Fibroblast of upper back skin (primary cell): Measurements from ENCODE around the gene CD48.
"Not testable (repeated sequence)": the region's sequence is repeated elsewhere in the genome, so short reads cannot be mapped to it uniquely, and the experiment has no call there.

ENCODE experiments used
- DNase-seq: peaks from one replicate; pipeline ENCODE4 v3.0.0-alpha.2; 2013

The CD48 gene

DNA sequence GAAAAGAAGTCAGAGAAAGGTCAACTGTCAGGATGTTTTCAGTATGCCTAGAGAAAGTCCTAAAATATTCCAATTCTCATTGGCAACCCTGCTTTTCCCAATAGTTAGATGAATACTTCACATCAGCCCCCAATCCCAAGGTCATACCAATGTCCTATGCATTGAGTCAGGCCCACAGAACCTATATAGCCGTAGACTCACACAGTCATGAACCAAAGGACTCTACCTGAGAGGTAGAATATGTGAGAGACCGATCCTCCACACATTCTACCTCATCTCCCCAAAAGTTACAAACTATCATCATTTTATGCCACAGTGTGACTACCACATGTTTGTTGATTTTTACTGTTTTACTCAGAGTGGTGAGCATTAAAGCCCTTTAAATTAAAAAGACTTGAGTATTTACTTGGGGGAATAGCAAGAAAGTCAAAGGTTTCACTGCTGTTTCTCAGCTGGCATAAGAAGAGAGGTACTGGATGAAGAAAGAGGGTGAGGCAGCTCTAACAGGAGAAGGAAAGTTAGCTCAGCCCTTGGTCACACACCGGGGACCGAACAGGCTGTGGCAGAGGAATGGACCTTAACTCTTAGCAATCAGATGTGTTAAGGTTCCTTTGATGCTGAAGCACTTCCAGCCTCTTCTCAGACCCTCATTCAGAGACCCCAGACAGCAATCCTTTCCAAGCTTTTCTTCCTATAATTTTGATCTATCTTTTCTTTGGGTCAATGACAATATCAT is 937 bp downstream of the CD48 start:
- DNase-seq, result no peak

DNA sequence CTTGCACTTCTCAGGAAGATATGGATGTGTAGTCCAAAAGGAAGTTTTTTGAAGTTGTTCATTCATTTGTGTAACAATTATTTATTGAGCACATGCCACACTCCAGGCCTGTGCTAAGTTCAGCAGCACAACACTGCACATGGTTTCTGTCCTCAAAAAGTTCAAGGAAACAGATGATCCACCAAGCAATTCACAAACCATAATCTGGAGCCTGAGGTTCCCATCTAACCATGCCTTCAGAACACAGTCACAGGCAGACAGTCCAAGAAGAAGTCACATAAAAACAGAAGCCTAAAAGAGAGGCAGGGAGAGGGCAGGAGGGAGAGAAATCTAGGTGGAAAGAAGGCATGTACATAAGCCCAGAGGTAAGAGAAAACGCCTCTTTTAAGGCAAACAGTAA is 1.9 kb downstream of the CD48 start:
- no peak for DNase-seq

DNA sequence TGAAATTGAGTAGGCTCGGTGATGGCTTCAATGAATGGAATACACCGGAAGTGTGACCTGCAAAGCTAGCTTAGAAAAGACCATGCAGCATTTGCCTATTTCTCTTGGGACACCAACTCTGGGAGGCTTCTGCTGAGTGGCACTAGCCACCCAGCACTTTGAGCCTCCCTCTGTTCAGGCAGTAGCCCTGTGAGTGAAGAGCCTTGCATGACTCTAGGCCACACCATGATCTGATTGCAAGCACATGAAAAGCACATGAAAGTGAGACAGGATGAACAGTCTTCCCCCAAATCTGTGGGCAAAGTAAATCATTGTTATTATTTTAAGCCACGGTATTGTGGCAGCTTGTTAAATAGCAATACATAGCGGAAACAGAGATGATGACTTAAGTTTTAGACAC is 2.8 kb downstream of the CD48 start:
- no peak for DNase-seq

DNA sequence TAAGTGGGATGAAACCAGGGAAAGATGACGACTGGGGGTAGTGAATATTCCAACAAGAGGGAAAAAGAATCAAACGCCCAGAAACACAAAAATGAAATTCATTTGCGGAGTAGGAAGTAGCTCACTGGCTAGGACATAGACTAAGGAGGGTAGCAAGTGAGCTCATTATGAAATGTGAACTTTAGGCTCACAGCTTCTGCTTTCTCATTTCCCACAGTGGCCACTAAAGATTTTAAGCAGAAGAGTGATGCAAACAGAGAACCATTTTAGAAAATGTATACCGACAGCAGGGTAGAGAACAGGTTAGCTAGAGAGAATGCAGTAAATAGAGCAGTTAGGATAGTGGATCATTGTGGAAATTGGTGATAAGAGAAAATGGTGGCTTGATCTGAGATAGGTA is 3.5 kb downstream of the CD48 start:
- no peak for DNase-seq

DNA sequence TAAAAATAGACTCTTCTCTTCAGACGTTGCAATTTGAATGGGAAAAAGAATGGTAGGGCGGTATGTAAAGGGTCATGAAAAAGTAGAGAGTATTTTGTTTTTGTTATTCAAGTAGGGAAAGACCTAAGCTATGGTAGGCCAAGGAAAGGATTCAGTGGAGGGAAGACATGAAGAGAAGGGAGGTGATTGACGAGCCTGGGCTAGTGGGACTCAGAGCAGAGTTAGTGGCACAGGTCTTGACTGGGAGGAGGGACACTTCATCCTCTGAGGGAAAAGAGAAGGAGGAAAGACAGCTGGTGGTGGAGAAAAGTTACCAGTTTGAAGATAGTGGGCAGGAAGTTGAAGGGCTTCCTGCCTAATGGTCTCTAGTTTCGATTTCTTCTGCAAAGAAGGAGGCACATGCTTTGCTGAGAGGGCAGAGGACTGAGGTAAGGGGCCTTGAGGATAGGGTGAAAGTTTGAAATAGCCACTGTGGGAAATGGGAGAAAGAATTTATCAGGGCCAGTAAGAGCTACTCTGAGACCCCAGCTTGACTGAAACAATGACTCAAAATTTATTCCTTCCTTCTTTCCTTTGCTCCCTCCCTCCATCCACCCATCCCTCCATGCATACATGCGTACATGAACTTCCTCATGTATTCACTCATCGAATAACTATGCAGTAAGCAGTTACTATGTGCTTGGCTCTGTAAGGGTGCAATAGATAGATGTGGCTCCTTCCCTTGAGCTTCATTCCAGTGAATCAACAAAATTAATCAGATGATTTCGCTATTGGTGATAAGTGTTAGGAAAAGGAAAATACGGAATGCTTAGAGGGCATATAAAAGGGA is 4.2 kb downstream of the CD48 start:
- no peak for DNase-seq

DNA sequence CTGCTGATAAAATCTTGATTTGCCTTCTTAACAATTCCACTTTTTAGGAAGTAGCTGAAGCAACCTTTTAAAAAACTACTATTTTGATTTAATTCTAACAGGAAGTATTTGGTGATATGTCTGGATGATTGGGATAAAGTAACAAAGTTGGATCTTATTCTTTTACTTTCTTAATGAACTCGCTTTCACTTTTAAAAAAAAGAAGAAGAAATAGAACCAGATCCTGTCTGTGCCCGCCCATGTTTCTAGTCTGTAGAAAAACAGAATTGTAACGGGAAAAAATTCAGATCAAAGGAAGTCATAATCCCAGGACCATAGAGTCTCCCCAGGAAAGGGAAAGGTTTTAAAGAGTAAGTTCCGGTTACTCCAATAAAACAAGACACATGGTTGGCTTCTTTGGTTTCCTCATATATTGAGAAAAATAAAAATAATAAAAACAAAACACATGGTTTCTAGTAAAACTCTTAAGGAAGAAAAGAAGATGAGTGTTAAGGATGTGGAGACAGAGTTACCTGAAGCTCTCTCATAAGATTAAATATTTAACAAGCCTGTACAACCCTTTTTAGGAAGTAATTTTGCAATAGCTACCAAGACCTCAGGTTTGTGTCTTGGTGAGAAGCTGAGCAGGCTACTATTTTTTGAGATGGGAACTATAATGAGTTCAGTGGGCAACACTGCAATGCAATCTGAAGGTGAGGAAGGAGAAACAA is 4.9 kb downstream of the CD48 start:
- DNase-seq, result no peak

DNA sequence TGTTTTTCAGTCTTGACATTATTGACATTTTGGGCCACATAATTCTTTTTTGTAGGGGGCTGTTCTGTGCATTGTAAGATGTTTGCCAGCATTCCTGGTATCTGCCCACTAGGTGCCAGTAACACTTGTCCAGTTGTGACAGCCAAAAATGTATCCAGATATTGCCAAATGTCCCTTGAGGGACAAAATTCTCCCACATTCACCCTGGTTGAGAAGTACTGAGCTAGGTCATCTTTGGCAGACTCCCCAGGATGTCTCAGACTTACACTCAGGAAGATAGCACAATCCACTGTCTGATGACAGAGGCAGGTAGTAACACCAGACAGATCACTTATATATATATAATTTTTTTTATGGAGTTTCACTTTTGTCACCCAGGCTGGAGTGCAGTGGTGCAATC is 5.9 kb downstream of the CD48 start:
- no peak for DNase-seq

DNA sequence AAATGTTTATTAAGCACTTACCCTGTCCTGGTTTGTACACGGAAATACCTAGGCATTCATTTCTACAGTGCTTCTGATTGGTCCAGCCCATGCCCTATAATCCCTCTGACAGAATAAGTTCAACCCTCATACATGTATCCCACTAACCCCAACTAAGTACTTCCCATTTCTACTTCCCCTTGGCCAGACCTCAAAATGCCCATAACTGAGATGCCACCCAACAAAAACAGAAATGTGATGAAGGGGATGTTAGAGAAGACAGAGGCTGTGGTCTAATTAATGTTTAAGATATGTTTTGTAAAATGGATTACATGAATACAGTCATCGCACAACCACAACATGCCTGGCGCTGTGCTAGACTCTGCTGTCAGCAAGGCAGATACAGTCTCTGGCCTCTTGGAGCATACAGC is 6.4 kb downstream of the CD48 start:
- DNase-seq, result not testable (repeated sequence)

DNA sequence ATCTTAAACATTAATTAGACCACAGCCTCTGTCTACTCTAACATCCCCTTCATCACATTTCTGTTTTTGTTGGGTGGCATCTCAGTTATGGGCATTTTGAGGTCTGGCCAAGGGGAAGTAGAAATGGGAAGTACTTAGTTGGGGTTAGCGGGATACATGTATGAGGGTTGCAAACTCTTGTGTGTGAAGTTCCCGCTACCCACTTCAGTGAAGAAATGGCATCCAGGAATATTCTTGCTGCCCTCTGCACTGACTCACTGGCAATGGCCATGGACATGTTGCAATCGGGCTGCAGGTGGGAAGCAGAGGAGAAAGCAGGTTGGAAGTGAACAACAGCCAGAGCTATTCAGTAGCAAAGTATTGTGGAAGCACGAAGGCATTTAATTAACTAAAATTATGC is 7.4 kb downstream of the CD48 start:
- DNase-seq, result no peak

DNA sequence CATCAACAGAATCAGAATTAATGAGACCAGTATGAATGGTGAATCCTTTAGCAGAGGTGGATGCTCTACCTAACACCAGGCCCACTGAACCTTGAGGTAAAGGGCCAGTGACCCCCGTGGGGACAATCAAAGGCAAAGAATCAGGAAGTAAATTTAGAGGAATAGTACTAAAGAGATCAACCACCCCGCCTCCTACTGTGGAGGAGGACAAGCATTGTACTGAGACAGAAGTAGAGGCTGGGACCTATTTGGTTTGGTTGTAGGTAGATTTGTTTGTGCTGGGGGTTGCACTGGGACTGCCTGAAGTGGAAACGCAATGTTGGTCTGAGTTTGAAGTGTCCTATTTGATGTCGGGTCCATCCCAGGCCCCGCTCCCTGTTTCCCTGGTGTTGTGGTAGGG is 9.5 kb downstream of the CD48 start:
- no peak for DNase-seq

DNA sequence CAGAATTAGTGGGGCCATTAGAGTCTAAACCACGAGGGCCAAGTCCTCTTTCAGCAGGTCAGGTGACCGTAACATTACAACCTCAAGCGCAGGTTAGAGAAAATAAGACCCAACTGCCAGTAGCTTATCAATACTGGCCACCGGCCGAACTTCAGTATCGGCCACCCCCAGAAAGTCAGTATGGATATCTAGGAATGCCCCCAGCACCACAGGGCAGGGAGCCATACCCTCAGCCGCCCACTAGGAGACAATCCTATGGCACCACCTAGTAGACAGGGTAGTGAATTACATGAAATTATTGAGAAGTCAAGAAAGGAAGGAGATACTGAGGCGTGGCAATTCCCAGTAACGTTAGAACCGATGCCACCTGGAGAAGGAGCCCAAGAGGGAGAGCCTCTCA is 19.2 kb downstream of the CD48 start:
- DNase-seq, result not testable (repeated sequence)

DNA sequence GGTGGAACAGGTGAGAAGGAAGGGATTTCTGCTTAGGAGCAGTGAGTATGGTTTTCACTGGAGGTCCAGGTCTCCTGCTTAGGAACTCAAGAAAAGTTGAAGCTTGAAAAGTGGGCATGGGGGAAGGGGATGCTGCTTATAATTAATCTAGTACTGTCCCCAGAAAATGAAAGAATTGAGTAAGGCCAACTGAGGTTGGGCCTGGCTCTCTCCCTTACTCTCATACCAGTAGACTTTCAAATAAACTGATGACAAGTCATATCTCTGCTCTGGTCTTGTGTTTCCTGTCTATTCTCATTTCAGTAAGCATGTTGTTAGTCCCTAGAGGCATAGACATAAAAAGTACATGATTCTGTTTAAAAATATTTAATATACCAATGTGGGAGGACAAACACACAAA is 26.4 kb downstream of the CD48 start:
- no peak for DNase-seq

DNA sequence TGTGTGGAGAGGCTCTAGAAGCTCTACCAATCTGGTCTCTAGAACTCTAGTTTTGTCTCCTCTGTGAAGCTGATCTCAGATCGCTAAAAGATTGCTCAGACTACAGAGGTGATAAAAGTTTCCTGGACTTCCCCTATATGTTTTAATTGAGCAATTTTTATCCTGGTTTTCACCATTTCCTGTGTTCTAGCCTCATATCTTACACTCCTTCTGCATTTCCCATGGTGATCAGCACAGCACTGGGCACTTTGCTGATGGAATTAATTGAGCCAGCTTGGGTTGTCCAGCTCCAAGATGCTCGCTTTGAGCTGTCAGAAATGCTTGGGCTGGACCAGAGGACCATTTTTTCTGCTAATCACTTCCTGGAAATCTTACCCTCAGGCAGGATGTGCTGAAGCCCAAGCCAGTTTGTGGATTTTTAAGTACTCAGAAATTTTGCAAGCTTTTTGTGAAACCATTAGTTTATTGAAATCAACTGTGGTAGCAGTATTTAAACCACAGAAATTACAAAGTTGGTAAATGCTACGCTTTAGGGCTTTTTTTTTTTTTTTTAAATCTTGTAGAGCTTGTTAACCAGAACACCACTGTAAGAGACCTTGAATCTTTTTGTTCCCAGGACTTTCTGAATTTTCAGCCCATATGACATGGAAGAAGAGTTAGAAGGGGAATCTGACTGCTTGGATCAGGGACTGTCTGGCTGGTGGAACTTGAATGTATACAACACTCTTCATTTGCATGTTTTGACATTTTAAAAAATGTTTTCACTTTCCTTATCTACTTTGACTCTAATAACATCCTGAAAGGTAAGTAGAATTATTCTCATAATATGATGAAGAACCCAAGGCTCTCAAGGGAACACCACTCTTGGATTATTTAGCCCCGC is 28.4 kb downstream of the CD48 start:
- DNase-seq, result no peak

DNA sequence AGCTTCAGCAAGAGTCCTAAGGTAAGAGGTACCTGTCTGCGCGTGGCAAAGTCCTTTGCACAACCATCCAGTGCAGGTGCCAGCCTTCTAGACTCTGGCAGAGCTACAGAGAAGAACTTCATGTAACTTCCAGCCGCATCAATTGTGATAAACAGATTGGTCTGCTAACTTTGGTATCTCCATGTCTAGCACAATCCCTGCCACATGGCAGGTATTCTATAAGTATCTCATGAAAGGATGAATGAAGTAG is 29.8 kb downstream of the CD48 start:
- DNase-seq, result no peak

DNA sequence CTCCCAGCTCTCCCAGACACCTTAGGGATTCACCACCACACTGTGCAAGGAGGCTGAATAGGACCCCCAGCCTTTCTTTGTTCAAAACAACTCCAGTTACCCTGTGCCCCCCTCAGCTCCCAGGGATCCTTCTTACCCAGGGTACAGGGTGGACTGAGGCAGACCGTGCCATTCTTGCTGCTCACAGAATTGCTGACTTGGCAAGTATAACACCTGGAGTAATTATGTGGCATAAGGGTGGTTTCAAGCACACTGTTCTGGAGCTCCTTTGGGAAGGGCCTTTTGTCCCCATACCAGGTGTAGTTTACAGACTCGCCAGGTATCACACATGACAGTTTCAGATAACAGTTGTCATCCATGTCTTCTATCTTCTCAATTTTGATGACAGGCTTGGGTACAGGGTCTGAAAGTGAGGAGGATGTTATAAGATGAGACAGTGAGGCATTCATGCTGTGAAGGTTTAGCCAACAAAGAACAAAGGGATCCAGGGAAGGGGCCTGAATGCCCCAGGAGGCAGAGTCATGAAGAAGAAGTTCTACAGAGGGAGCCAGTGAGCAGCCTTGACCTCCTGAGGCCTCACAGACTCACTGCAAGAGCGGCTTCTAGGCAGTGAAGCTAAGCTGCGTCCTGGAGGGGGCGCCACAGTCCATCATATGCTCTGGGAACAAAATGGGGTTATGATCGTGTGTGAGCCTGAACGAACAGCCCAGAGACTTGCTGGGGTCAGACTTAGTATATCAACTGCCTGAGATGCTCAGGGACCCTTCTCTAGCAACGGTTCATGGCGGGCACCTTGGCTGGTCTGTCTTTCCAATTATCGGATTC is 30.3 kb downstream of the CD48 start:
- peak; percentile 34 for DNase-seq

DNA sequence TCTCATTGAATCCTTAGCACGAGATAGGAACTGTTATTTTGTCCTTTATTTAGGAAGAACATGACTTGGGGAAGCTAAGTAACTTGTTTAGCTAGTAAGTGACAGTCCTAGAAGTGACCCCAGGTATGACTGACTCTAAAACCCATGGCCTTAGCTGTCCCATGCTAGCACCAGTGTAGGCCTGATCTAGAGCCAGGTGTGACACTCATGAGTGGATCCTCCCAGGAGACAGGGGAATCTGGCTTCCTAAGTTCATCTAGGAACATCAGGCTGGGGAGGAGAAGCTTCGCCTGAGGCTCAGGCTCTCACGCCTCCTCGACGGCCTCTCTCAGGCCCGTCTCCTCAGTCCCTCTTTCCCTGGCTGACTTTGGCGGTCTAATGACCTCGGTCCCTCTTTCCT is 31.2 kb downstream of the CD48 start:
- DNase-seq, result no peak

DNA sequence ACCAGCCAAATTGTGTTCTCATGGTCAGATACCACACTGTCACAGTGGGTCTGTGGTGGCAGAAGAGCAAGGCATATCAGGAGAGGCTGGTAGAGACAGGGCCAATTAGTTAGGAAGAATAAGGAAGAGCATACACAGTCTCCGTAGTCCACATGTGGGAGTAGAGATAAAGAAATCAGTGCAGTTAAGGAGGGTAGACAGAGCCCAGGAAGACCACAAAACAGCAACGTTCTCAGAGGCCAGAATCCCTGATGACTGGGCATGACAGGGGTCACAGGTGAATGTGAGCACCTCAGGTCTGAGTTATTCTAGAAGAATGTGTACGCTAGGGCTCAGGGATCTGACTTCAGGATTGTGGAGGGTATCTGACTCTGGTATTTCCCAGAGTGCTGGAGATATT is 31.7 kb downstream of the CD48 start:
- DNase-seq, result no peak

DNA sequence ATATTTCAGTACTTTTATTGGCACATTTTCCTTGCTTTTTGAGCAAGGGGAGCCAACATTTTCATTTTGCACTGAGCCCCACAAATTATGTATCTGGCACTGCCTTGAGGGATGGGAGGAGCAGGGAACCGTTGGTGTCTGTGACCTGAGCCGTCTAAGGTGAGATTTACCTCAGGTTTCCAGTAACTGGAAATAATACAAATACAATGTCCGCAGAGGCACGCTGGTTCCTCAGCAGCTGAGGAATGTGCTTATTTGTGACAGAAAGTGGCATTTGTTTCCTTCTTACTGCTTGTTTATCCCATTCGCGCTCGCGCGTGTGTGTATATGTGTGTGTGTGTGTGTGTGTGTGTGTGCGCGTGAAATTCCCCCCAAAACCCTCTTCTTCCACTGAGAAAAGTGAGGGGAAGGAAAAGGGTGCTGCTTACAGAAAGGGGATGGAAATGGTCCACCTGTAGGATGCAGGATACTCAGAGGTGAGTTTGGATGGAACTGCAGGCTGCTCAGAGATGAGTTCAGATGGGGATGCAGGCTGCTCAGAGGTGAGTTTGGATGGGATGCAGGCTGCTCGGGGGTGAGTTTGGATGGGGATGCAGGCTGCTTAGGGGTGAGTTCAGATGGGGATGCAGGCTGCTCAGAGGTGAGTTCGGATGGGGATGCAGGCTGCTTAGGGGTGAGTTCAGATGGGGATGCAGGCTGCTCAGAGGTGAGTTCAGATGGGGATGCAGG is 34.6 kb downstream of the CD48 start:
- DNase-seq, result no peak

DNA sequence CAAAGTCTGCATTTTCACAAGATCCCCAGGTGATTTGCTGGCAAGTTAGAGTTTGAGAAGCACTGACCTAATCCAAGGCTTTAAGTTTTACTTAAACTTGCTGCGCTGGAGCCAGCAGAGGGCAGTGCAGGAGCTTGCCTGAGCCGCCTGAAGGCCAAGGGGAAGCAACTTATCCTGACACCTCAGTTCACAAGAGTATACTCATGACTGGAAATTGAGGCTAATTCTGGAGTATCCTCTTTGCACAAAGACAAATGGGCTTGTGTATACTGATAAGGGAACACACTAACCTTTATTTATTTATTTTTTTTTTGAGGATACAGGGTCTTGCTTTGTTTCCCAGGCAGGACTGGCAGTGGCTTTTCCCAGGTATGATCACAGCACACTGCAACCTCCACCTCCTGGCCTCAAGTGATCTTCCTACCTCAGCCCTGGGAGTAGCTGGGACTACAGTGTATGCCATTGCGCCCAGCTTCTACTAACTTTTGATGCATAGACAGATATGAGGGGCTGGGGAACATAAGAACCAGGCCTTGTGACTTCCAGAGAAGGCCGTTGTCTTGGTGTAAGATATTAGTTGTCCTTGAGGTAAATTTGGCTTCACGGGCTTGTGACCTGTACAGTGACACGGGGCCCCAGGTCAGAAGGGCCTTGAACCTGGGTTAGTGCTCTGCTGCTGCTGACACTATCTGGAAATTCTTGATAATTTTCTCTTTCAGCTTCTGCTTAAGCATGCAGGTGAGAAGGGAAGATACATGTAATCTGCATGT is 35.8 kb downstream of the CD48 start:
- peak; percentile 54 for DNase-seq

DNA sequence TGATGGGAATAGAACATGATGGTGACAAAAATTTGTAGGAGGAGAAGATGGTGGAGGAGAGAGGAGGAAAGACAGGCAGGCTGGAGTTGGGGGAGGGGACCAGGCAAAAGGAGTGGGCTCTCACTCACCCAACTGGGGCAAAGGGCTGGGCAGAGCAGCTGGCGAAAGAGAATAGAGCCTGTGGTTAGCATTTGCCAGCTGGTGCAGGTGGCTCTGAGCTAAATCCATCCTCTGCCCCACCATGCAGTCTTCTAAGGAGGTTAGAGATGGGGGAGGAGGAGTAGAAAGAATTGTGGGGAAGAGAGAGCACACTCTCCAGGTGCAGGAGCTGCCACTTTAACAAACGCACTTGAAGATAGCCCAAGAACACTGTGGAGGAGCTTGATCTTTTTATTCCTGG is 37.2 kb downstream of the CD48 start:
- DNase-seq, result no peak
